ENCODE results near the gene MAMSTR. TPM values are rescaled to one million over a fixed set of nuclear protein-coding genes. Genes with fewer than 3 reads are reported as not detected.

Gene MAMSTR
- total and polyA plus RNA-seq, 9 of the 15 experiments (the other 6 are each of a cell fraction or from before 2014, with no cell fraction given): 0.08 to 1.00 (median 0.40) TPM; not detected in 1

DNA sequence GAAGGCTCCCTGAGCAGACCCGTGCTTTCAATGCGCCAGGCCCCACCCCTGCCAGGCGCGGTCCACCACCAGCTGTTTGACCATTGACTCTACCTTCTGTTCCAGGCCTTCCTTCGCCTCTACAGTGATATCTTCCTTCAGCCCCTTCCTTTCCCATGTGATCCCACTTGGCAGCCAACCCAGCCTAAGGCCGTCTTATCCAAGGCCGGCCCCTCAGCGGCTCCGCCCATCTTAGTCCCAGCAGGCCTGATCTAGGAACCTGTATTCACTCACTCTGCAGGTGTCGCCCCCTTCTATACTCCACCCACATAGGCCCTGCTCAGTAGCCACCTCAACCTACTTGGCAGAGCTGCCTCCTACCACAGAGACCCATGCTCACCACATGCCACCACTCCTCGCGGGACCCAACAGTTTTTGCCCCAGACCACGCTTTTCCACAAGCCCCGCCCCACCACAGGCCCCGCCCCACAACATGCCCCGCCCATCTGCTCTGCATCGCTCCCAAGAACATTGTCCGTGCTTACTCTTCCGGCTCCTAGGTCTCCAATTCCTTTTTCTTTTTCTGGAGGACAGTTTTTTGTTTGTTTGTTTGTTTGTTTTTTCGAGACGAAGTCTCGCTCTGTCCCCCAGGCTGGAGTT lies 18.0 kb upstream of the MAMSTR start (continued):
- TF ChIP-seq TFAP4 (CRISPR knock-in tag; IDR thresholded peaks at IDR 0.05; ENCODE audit: borderline replicate concordance) (peak; percentile 95), POLR2B (IDR thresholded peaks at IDR 0.05; ENCODE audit: low read depth, partially characterized antibody) (peak; percentile 54), SNIP1 (IDR thresholded peaks at IDR 0.05; ENCODE audit: low read depth) (no peak), FOXK2 (conservative IDR thresholded peaks at IDR 0.05 in 1 of 2, IDR thresholded peaks at IDR 0.05 in 1 of 2; ENCODE audit: low read depth in 2 of 2) (peak; percentile 56 to 60; a peak in 3 of 4 replicates), NCOA1 (IDR thresholded peaks at IDR 0.05; ENCODE audit: low read depth) (0 out of 2 replicates have a peak, but pooled peaks have one; percentile 32), ZEB2 (IDR thresholded peaks at IDR 0.05) (no peak), XRCC5 (IDR thresholded peaks at IDR 0.05; ENCODE audit: low read depth, low read length) (no peak), RAD51 (IDR thresholded peaks at IDR 0.05; ENCODE audit: borderline replicate concordance, low read depth) (peak; percentile 48), L3MBTL2 (IDR thresholded peaks at IDR 0.05) (peak; percentile 85), DPF2 (IDR thresholded peaks at IDR 0.05) (0 out of 2 replicates have a peak, but pooled peaks have one; percentile 14), UBTF (IDR thresholded peaks at IDR 0.05; ENCODE audit: borderline replicate concordance in 1 of 2, low read depth in 2 of 2, low read length in 2 of 2) (0 out of 4 replicates have a peak, but pooled peaks of 1 of the 2 experiments have one; percentile 29)
- TF ChIP-seq, protein P1, sequence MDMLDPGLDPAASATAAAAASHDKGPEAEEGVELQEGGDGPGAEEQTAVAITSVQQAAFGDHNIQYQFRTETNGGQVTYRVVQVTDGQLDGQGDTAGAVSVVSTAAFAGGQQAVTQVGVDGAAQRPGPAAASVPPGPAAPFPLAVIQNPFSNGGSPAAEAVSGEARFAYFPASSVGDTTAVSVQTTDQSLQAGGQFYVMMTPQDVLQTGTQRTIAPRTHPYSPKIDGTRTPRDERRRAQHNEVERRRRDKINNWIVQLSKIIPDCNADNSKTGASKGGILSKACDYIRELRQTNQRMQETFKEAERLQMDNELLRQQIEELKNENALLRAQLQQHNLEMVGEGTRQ (CRISPR knock-in tag; IDR thresholded peaks at IDR 0.05): peak; percentile 69
- TF ChIP-seq, protein P2, sequence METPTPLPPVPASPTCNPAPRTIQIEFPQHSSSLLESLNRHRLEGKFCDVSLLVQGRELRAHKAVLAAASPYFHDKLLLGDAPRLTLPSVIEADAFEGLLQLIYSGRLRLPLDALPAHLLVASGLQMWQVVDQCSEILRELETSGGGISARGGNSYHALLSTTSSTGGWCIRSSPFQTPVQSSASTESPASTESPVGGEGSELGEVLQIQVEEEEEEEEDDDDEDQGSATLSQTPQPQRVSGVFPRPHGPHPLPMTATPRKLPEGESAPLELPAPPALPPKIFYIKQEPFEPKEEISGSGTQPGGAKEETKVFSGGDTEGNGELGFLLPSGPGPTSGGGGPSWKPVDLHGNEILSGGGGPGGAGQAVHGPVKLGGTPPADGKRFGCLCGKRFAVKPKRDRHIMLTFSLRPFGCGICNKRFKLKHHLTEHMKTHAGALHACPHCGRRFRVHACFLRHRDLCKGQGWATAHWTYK (CRISPR knock-in tag; IDR thresholded peaks at IDR 0.05): 0 out of 2 replicates have a peak, but pooled peaks have one; percentile 53

Data from K562 (cell line).